ENCODE results near the gene ZCCHC9. TPM values are rescaled to one million over a fixed set of nuclear protein-coding genes. Genes with fewer than 3 reads are reported as not detected.
"Not testable (repeated sequence)": the region's sequence is repeated elsewhere in the genome, so short reads cannot be mapped to it uniquely, and the experiment has no call there.

The ZCCHC9 gene
- total RNA-seq, 4 donors from 2014 or later: 21.3 to 34.9 (median 25.2) TPM

- WGBS, 2 donors (ENCODE audit: low coverage in 1 of 2): 18 to 20% methylated on average over 1 of the region's 1 CpG
- Histone ChIP-seq H3K4me3 (no peak overlapping the region), H3K27ac (no peak overlapping the region), H3K4me1 (no peaks in the 10 kb centered on the region), H3K27me3 (no peaks in the 10 kb centered on the region), H3K36me3 (no peaks in the 10 kb centered on the region), H3K9me3 (no peaks in the 10 kb centered on the region)
- TF ChIP-seq POLR2A (IDR thresholded peaks at IDR 0.05) (no peak), EP300 (IDR thresholded peaks at IDR 0.05) (no peak), POLR2AphosphoS5 (IDR thresholded peaks at IDR 0.05) (no peak)
- TF ChIP-seq, protein P1, sequence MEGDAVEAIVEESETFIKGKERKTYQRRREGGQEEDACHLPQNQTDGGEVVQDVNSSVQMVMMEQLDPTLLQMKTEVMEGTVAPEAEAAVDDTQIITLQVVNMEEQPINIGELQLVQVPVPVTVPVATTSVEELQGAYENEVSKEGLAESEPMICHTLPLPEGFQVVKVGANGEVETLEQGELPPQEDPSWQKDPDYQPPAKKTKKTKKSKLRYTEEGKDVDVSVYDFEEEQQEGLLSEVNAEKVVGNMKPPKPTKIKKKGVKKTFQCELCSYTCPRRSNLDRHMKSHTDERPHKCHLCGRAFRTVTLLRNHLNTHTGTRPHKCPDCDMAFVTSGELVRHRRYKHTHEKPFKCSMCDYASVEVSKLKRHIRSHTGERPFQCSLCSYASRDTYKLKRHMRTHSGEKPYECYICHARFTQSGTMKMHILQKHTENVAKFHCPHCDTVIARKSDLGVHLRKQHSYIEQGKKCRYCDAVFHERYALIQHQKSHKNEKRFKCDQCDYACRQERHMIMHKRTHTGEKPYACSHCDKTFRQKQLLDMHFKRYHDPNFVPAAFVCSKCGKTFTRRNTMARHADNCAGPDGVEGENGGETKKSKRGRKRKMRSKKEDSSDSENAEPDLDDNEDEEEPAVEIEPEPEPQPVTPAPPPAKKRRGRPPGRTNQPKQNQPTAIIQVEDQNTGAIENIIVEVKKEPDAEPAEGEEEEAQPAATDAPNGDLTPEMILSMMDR (IDR thresholded peaks at IDR 0.05): no peak
- no peak for ATAC-seq
Measured at GRCh38 chr5:81336556-81336955, 35.2 kb downstream of the ZCCHC9 start.

GRCh38 chr5:81337803-81338202, 36.4 kb downstream of the ZCCHC9 start:
- TF ChIP-seq, protein P1 (IDR thresholded peaks at IDR 0.05): no peak
- TF ChIP-seq EP300 (IDR thresholded peaks at IDR 0.05): no peak
- no peak for TF ChIP-seq POLR2AphosphoS5 (IDR thresholded peaks at IDR 0.05)
- no peak for TF ChIP-seq POLR2A (IDR thresholded peaks at IDR 0.05)
- Histone ChIP-seq H3K36me3 (no peaks in the 10 kb centered on the region), H3K4me3 (no peak overlapping the region), H3K9me3 (no peaks in the 10 kb centered on the region), H3K27me3 (no peaks in the 10 kb centered on the region), H3K27ac (no peak overlapping the region), H3K4me1 (no peaks in the 10 kb centered on the region)
- WGBS, 2 donors (ENCODE audit: low coverage in 1 of 2): 72 to 95% methylated on average over 2 of the region's 2 CpGs
- ATAC-seq: no peak

GRCh38 chr5:81338213-81338612, 36.8 kb downstream of the ZCCHC9 start:
- not testable (repeated sequence) for H3K9me3 ChIP-seq, H3K4me1 ChIP-seq, H3K36me3 ChIP-seq, H3K27me3 ChIP-seq, ATAC-seq, H3K4me3 ChIP-seq, H3K27ac ChIP-seq
- 57 to 74% methylated on average over 3 of the region's 3 CpGs for WGBS, 2 donors (ENCODE audit: low coverage in 1 of 2)

DNA sequence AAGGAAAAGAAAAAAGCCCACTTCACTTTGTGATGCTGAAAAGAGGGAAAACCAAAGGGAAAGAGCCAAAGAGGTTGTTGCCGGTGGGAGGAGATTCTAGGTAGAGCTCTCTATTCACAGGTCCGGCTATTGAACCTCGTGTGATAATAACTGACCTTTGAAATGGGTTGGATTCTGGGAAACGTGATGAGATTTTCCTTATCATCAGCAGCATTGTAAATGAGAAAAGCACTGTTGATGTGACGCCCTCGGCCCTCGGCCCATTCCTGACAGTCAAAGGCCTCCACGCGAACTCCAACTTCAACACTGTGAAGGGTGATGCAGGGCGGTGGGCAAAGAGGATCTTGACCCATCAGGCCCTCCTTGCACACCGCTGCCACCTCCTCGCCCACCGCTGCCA, 43.3 kb downstream of the ZCCHC9 start:
- ATAC-seq: no peak
- no peaks in the 10 kb centered on the region for H3K27me3 ChIP-seq
- WGBS, 2 donors (ENCODE audit: low coverage in 1 of 2): 90 to 97% methylated on average over 6 to 8 of the region's 13 CpGs

GRCh38 chr5:81345411-81346003, 44.1 kb downstream of the ZCCHC9 start:
- 79 to 83% methylated on average over 1 to 5 of the region's 5 CpGs for WGBS, 2 donors (ENCODE audit: low coverage in 1 of 2)
- Histone ChIP-seq H3K9me3 (no peaks in the 10 kb centered on the region), H3K4me1 (no peaks in the 10 kb centered on the region), H3K27ac (no peak overlapping the region), H3K27me3 (no peaks in the 10 kb centered on the region), H3K36me3 (no peaks in the 10 kb centered on the region), H3K4me3 (no peak overlapping the region)
- no peak for TF ChIP-seq POLR2AphosphoS5 (IDR thresholded peaks at IDR 0.05)
- TF ChIP-seq POLR2A (IDR thresholded peaks at IDR 0.05): no peak
- TF ChIP-seq, protein P1 (IDR thresholded peaks at IDR 0.05): no peak
- no peak for TF ChIP-seq EP300 (IDR thresholded peaks at IDR 0.05)
- ATAC-seq: no peak

More for the DNA sequence above, 43.3 kb downstream of the ZCCHC9 start:
- Histone ChIP-seq H3K9me3 (no peaks in the 10 kb centered on the region), H3K27ac (no peak overlapping the region), H3K4me3 (no peak overlapping the region), H3K36me3 (no peaks in the 10 kb centered on the region), H3K4me1 (no peaks in the 10 kb centered on the region)
- no peak for TF ChIP-seq EP300 (IDR thresholded peaks at IDR 0.05)
- TF ChIP-seq, protein P1 (IDR thresholded peaks at IDR 0.05): no peak
- TF ChIP-seq POLR2AphosphoS5 (IDR thresholded peaks at IDR 0.05): no peak
- no peak for TF ChIP-seq POLR2A (IDR thresholded peaks at IDR 0.05)

Data from gastroesophageal sphincter (tissue), 4 donors.